DMS53 treated with DMSO at 0.1 percent for 48 hours (cell line): ENCODE measurements around the gene DBH.

ENCODE experiments used
- DNase-seq: peaks from one replicate; lab custom pipeline; 2025; ENCODE audit not compliant: unreplicated experiment; lab: John Stamatoyannopoulos, UW

Gene DBH

DNA sequence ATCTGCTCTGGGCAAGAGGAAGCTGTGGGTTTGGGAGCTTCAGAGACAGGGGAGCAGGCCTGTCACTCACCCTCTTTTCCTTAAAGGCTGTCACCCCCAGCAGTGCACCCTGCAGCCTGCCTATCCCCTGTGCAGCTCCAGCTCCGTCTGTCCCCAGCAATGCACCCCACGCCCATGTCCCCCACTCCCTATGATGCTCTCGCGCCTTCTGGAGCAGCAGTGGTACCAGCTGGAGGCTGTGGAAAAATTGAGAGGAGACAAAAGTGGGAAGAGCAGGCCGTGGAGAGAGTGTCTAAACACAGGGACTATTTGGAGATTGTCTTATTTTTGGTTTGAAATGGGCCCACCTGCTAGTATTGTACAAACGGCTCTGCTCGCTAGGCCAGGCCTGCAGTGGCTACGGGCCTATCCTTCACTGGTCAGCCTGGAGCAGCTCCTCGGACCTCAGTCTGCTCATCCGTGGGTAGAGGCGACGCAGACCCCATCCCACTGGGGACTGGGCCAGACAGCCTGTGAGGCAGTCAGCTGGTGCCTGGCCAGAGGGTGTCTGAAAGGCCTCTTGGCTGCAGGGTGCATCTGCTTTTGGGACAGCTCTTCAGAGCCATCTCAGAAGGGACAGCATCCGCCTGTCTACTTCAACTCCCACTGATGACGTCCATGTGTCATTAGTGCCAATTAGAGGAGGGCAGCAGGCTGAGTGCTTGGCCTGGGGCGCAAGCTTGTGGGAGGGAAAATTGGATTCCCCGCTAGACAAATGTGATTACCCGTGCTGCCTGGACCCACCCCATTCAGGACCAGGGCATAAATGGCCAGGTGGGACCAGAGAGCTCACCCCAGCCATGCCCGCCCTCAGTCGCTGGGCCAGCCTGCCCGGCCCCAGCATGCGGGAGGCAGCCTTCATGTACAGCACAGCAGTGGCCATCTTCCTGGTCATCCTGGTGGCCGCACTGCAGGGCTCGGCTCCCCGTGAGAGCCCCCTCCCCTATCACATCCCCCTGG lies at the start of gene DBH:
DBH (plus strand) TSS at position 831 of the 999 bp plus-strand sequence; CDS start at position 840, 9 bp downstream.
- DNase-seq = no peak

DNA sequence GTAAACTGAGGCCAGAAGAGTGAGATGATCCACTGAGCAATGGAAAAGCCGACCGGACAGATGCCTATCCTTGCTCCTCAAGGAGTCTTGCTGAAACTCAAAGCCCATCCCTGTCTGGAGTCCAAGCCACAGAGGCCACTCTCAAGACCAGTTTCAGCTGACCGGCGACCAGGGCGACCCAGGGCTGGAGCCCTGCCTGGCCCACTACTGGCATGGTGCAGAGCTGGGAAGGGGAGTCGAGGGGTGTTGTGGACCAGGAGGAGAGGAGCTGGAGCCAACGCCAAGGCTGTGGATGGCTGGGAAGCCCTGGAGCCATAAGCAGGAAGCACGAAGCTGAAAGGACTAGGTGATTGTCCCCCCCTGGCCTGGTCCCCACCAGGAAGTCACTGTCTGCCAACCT lies 49.1 kb upstream of the DBH start:
- DNase-seq = no peak

DNA sequence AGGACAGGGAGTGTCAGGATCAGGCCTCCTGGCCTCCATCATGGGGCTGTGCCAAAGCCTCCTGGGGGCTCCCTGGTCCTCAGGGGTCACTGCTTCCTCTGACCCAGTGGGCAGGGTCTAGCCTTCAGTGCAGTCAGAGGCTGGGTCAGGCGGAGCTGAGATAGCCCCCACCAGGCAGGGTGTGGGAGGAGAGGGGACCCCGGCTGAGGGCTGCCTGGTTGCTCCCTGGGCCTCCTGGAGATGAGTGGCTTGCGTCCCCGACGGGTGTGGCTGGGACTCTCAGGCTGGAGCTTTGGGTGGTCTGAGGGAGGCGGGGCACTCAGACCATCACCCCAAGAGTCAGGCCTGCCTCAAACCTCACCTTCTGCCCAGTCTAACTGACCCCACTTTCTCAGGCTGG lies 48.7 kb upstream of the DBH start:
- no peak for DNase-seq

DNA sequence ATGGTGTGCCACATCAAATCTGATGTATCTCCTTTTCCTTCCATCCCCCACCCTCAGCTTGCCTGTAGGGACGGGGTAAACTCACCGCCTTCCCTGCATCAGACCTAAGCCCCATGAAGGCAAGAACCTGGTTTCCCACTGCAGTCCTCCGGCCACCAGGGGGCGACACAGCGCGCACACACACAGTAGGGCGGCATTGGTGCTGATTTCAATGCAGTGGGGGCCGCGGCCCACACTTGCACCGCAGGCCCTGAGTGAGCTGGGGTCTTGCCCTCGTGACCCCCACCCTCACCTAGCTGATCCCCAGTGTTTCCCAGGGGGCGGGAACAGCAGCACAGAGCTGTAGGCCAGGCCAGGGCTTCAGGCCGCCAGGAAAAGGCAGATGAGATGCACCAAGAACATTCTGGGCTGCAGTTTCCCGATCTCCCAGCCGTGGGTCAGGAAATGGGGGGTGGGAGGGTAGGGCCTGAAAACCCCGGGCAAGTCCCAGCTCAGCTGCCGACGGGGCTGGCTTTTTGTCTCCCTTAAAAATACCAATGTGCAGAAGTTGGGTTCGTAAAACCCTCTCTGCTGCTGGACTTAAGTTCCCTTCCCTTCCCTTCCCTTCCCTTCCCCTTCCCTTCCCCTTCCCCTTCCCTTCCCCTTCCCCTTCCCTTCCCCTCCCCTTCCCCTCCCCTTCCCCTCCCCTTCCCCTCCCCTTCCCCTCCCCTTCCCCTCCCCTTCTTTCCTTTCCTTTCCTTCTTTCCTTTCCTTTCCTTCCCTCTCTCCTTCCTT lies 46.5 kb upstream of the DBH start:
- no peak for DNase-seq

DNA sequence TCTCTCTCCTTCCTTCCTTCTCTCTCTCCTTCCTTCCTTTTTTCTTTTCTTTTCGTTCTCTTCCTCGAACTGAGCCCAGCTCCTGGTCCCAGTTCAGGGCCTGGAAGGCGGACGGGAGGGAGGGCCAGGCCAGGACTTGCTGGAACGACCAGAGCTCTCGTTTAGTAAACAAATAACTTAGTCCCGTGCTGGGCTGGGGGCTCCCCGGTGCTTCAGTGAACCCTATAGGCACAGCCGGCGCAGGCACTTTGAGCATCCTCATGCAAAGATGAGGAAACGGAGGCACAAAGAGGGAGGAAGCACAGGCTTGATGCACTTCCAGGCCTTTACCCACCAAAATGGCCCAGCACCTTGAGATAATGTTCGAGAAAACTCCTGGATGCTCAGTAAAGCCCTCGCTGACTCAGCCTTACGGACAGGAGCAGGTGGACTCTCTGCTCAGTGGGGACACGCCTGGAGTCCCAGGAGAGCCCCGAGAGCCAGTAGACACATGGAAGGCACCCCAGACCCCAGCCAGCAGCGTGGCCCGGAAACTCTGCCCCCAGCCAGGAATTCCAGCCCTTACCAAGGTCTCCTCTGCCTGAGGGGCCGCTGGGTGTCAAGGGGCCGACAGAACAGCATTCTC lies 45.8 kb upstream of the DBH start:
- no peak for DNase-seq

DNA sequence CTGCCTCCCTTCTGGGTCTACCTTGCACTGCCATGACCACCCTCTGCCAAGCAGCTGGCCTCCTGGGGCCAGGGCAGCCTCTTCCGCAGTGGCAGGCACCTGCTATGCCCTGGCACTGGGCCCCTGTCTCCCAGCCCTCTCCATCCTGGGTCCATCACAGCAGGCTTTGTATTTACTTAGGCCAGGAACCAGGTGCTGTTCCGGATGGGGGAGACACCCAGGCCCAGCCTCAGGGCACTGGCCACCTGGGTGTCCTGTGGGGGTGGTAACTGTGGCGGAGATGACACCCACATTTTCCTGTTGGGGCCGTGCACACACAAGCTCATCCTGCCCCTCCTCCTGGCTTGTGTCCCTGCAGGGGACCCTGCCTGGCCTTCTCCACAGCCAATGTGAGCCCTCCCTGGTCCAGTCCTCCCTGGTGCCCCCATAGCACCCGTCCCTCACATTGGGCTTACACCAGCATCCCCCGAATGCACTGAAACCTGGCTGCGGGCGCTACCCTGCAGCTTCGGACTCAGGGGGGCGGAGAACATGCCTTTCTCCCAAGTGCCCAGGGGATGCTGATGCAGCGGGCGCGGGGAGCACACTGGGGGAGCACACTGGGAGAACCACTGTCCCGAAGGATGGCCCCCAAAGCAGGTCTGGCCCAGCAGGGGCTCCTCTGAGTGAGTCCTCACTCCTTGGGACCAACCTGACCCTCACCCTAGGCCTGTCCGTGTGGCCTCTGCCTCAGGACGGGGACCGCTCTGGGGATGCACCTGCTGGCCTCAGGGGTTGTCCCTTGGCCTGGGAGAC lies 44.9 kb upstream of the DBH start:
- peak; percentile 25 for DNase-seq

DNA sequence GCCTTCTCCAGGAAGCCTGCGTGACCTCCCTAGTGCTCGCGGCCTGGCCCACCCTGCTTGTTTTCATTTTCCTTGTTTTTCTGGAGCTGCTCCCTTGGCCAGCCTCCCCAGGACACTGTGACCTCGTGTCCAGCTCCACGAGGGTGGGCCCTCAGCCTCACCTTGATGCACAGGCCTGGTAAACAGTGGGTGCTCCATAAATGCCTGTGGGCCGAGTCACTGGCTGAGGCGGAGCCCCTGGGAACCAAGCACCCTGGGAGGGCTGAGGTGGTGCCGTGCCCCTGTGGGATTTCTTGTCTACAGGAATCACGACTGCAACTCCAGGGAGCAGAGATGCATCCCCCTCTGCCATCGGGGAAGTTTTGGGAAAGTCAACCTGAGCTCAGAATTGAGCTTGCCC lies 44.2 kb upstream of the DBH start:
- no peak for DNase-seq

DNA sequence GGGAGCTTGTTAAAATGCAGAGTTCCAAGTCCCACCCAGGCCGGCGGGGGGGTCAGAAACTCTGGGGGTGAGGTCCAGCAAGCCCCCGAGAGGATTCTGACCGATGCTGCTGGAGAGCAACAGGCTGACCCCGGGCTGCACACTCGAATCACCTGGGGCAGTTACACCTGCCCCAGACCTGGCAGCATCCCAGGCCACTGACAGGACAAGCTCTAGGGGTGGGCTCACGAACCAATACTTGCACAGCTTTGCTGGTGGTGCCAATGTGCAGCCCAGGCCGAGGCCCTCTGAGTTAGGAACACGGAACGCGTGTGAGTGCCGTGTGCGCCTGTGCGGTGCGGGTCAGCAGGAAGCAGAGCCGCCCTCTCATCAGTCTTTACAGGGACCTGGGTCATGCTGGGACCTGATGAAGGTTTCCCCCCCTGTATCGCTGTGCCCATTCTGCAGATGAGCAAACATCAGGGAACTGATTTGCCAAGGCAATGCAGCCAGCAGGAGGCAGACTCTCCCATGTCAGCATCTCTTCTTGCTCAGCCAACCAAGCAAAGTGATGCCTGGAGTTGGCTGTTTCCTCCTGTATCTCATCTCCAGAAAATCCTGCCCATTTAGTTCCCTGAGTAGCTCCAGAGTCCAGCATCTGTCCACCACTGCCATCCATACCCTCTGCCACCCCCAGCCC lies 43.3 kb upstream of the DBH start:
- DNase-seq = no peak

DNA sequence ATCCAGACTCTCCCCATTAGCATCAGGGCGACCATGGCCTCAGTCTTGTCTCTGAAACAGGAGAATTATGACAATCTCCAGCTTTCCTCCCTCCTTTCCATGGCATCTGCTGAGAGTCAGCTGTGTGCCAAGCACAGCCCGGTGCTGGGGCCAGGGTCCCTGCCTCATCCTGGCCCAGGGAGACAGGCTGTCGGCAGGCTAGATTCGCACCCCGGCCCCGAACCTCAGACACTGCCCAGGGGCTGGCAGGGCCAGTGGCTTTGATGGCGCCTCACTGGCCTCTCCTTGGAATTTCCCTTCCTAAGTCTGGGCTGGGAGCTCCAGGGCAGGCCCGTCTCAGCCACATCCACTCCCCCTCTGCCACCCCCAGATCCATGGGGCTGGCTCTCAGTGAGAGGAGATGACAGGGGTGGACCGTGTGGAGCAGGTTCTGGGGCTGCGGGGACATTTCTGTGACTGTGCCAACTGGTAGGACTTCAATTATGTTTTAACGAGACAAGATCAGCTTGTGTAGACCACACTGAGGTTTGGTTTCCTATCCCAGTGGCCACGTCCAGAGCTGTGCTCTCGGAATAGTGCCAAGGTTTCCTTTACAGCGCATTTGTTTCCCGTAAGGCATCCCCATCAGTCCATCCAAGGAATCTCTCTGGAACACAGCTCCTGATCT lies 42.4 kb upstream of the DBH start:
- DNase-seq = no peak

DNA sequence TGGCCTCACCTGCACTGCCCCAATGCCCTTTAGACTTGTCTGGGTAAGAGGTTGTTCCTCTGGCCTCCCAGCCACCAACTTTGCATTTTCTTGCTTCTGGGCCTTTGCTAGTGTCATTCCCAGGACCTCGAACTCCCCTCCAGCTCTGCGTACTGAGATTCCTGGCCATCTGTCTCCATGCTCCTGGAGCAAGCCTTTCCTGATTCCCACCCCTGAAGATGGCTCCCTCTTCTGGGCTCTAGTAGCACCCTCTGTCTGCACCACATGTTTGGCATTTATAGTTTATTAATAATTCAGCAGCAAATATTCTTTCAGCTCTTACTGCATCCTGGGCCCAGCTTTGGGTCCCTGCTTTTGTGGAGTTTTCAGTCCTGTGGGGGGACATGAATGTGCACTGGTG lies 41.9 kb upstream of the DBH start:
- DNase-seq = no peak

DNA sequence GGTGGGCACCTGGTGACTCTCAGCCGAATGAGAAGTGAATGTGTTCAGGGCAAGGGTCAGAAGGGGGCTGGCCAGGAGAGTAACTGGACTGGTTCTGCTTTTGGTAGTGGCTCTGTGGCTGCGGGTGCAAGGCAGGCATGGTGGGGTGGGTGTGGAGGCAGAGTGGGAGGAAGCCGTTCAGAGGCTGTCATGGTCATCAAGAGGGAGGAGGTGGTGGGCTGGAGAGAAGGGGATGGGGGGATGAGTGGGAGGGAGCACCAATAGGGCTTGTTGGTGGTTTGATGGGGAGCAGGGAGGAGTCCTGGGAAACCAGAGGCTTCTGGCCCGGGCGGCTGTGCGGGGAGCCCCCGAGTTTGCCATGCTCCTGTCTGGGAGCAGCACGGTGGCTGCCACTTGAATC lies 40.3 kb upstream of the DBH start:
- DNase-seq = no peak

DNA sequence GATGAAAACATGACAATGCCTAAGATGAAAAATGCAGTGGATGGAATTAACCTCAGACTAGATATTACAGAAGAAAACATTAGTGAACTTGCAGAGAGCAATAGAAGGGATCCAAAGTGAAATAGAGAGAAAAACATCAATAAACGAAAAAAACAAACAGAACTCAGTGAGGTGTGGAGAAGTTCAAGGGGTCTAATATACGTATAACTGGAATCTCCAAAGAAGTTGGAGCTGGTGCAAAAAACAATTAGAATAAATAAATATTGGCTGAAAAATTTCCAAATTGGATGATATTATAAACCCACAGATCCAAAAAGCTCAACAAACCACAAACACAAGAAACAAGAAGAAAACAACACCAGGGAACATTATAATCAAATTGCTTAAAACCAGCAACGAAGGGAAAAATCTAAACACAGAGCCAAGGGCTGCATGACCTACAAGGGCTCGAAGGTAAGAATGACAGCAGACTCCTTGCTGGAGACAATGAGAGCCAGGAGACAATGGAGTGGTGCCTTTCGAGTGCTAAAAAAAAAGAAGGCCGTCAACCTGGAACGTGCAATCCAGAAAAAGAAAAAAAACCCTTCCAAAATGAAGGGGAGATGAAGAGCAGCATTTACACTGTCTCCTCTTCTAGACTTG lies 38.7 kb upstream of the DBH start:
- no peak for DNase-seq

DNA sequence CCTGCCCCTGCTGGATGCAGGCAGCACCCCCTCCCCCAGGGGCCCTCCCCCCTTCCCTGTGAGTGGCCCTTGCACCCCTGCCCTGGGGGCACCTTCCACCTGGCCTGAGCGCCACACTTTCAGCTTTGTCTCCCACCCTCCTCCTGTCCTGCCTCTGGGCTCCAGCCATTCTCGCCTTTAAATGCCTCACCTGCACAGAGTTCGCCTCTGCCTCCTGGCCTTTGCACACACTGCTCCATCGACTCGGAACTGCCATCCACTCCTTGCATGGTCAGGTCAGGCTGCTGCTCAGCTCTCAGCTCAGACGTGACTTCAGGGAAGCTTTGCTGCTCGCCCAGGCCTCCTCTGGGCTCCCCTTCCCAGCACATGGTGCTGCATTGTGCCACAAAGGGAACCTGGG lies 37.2 kb upstream of the DBH start:
- no peak for DNase-seq

DNA sequence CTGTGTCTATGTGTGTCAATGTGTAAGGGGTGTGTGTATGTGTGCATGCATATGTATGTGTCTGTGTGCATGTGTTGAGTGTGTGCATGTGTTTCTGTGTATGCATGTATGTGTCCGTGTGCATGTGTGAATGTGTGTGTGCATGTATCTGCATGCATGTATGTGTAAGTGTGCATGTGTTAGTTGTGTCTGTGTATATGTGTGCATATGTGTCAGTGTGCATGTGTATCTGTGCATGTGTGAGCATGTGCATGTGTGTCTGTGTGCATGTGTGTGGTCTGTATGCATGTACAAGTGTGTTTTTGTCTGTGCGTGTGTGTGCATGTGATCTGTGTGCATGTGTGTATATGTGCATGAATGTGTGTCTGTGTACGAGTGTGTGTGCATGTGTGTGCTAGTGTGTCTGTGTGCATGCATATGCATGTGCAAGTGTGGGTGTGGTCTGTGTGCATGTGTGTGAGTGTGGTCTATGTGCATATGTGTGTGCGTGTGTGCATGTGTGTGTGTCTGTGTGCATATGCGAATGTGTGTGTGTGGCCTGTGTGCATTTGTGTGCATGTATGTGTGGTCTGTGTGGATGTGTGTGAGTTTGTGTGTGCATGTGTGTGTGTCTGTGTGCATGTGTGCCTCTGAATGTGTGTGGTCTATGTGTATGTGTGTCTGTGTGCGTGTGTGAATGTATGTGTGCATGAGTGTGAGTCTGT lies 36.5 kb upstream of the DBH start:
- no peak for DNase-seq

DNA sequence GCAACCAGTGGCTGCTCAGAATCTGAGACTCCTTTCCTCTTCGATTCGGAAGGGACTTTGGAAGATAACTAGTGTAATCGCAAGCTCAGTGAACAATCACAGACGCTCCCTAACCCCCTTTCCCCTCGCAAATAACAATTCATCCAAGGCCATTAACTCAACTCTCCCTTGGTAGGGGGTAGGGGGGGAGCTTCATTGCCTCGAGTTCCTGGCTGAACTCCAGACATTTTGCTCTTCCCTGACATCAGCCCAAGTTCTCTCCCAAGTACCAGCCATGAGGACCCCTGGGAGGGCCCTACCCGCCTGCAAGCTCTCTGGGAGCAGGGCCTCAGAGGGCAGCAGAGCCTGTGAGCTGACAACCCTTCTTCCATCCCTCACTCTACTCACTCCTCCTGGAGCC lies 35.4 kb upstream of the DBH start:
- no peak for DNase-seq

DNA sequence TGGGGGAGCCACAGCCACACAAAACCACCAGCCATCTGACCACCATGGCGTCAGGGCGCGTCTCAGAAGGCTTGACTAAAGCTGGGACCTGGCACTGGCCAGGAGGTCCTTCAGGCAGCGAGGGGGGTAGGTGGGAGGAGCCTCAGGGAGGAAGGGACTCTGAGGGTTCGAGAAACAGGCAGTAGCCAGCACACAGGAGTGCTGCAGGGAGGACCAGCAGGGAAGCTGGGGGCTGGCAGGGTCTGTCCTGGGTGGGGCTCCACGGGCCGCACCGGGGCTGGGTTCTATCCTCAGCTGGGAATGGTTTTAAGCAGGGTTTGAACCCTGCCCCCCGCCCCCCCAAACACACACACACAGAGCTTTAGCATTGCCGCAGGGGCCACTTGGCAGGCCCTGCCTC lies 34.4 kb upstream of the DBH start:
- DNase-seq = no peak

DNA sequence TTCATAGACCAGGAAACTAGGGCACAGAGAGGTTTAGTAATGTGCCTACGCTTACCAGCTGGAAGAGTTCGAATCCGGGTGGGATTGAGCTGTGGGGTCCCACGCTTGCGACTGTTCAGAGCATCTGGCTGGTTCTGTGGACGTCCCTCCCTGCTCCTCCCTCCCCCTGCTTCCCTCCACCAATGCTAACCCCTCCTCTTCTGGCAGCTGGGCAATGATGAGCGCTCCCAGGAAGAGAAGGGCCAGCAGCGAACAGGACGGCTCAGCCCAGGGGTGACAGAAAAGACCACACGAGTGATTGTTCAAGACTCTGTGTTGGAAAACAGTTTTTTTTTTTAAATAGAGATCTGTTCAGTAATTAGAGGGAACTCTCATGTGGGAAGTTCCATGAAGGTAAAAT lies 33.9 kb upstream of the DBH start:
- no peak for DNase-seq

DNA sequence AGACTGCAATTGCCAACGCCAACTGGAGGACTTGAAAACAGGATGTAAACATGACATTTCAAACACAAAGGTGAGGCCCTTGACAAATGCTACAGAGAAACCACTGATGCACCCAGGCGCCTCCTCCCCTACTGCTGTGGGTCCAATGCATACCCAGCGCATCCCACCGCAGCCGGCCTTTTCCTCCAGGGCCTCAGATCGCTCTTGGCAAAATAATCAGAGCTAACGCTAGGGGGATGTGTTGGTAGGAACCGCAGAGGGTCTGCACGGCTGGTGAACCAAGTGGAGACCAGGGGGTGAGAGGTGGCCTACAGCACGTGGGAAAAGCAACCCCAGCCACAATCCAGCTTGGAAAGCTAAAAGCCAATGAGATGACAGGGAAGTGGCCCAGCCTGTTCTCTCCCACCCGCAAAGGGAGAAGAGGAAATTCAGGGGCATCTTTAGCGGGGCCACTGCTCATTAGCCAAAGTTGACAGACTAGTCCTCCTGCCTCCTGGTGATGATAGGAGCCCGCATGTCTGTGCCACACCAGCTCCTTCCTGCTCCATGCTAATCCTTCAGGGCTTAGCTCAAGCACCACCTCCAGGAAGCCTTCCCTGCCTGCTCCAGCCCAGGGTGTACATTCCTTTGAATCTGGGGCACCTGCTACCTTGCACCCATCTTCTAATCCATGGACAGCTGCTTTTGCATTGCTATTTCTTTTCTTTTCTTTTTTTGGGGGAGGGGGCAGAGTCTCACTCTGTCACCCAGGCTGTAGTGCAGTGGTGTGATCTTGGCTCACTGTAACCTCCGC lies 32.8 kb upstream of the DBH start:
- peak; percentile 66 for DNase-seq
